ENCODE measurements around the gene CD300LF. TPM values are rescaled to one million over a fixed set of nuclear protein-coding genes. Genes with fewer than 3 reads are reported as not detected.

CD300LF gene
- total and polyA plus RNA-seq, 2 experiments from 2014 or later: 0.44 TPM; not detected in 1

- Histone ChIP-seq H2AFZ (no peak overlapping the region), H3K79me2 (peaks cover 67% of the 10 kb centered on the region)
- 38% methylated on average over 6 of the region's 6 CpGs for WGBS (ENCODE audit: low lambda C conversion rate, missing lambda C conversion rate)
Measured at GRCh38 chr17:74750039-74750326, 37.3 kb upstream of the CD300LF start.

GRCh38 chr17:74749279-74750038, 36.7 kb upstream of the CD300LF start:
- no peak overlapping the region for H2AFZ ChIP-seq
- TF ChIP-seq EZH2 (IDR thresholded peaks at IDR 0.05; ENCODE audit: borderline replicate concordance): no peak
- no peak for TF ChIP-seq EZH2phosphoT487 (IDR thresholded peaks at IDR 0.05; ENCODE audit: low read depth, severe bottlenecking, unreplicated experiment)
- TF ChIP-seq CTCF (IDR thresholded peaks at IDR 0.05; ENCODE audit: poor library complexity): no peak
- H3K27me3 ChIP-seq: no peaks in the 10 kb centered on the region
- H3K4me2 ChIP-seq: peak overlapping the region; percentile 87
- peak overlapping the region; percentile 96 for H3K27ac ChIP-seq
- no peaks in the 10 kb centered on the region for H3K36me3 ChIP-seq (replicated peaks; ENCODE audit: insufficient read depth, low read depth)
- peaks cover 32% of the 10 kb centered on the region for H4K20me1 ChIP-seq (ENCODE audit: insufficient read depth, poor library complexity, severe bottlenecking)
- WGBS (ENCODE audit: low lambda C conversion rate, missing lambda C conversion rate): 3% methylated on average over 44 of the region's 46 CpGs
- peak overlapping the region; percentile 98 for H3K4me3 ChIP-seq
- peak; percentile 78 for DNase-seq (ENCODE audit: low spot score)
- no peaks in the 10 kb centered on the region for H3K9me3 ChIP-seq (ENCODE audit: low read depth)
- H3K79me2 ChIP-seq: peaks cover 62% of the 10 kb centered on the region
- no peaks in the 10 kb centered on the region for H3K9me2 ChIP-seq (replicated peaks; ENCODE audit: insufficient read depth)
- peaks cover 59% of the 10 kb centered on the region for H3K4me1 ChIP-seq (ENCODE audit: insufficient read depth)

More at GRCh38 chr17:74750039-74750326, 37.3 kb upstream of the CD300LF start:
- peak overlapping the region; percentile 96 for H3K27ac ChIP-seq
- peak overlapping the region; percentile 98 for H3K4me3 ChIP-seq
- no peak for DNase-seq (ENCODE audit: low spot score)
- H3K4me1 ChIP-seq (ENCODE audit: insufficient read depth): peaks cover 58% of the 10 kb centered on the region
- H3K4me2 ChIP-seq: peak overlapping the region; percentile 87
- H3K9me2 ChIP-seq (replicated peaks; ENCODE audit: insufficient read depth): no peaks in the 10 kb centered on the region
- no peaks in the 10 kb centered on the region for H3K9me3 ChIP-seq (ENCODE audit: low read depth)
- H3K27me3 ChIP-seq: no peaks in the 10 kb centered on the region
- TF ChIP-seq EZH2 (IDR thresholded peaks at IDR 0.05; ENCODE audit: borderline replicate concordance) (no peak), EZH2phosphoT487 (IDR thresholded peaks at IDR 0.05; ENCODE audit: low read depth, severe bottlenecking, unreplicated experiment) (no peak), CTCF (IDR thresholded peaks at IDR 0.05; ENCODE audit: poor library complexity) (no peak)
- H4K20me1 ChIP-seq (ENCODE audit: insufficient read depth, poor library complexity, severe bottlenecking): peaks cover 37% of the 10 kb centered on the region
- no peaks in the 10 kb centered on the region for H3K36me3 ChIP-seq (replicated peaks; ENCODE audit: insufficient read depth, low read depth)

- Histone ChIP-seq H3K27ac (peak within 1 kb of the TSS; percentile 96), H3K4me2 (peak within 1 kb of the TSS; percentile 87), H3K36me3 (replicated peaks; ENCODE audit: insufficient read depth, low read depth) (no peaks in the 10 kb centered on the region), H3K79me2 (peaks cover 54% of the 10 kb centered on the region), H3K9me3 (ENCODE audit: low read depth) (no peaks in the 10 kb centered on the region), H2AFZ (no peak within 1 kb of the TSS), H4K20me1 (ENCODE audit: insufficient read depth, poor library complexity, severe bottlenecking) (peaks cover 28% of the 10 kb centered on the region), H3K4me1 (ENCODE audit: insufficient read depth) (peaks cover 59% of the 10 kb centered on the region), H3K9me2 (replicated peaks; ENCODE audit: insufficient read depth) (no peaks in the 10 kb centered on the region), H3K27me3 (no peaks in the 10 kb centered on the region), H3K4me3 (peak within 1 kb of the TSS; percentile 98)
- under 1% methylated on average over 84 of the region's 90 CpGs for WGBS (ENCODE audit: low lambda C conversion rate, missing lambda C conversion rate)
- TF ChIP-seq EZH2phosphoT487 (IDR thresholded peaks at IDR 0.05; ENCODE audit: low read depth, severe bottlenecking, unreplicated experiment) (no peak), CTCF (IDR thresholded peaks at IDR 0.05; ENCODE audit: poor library complexity) (peak; percentile 37)
- peak; percentile 98 for DNase-seq (ENCODE audit: low spot score)
Measured at GRCh38 chr17:74748529-74749278, 36.0 kb upstream of the CD300LF start, which contains the start of gene NHERF1. TSS of gene NHERF1 (plus strand) at chr17:74748628. CDS start at chr17:74748847, 219 bp downstream.

All from hepatocyte (in vitro differentiated cells).